BLaER1 (cell line): ENCODE data around the gene MCOLN2.
"Not testable (repeated sequence)": the region's sequence is repeated elsewhere in the genome, so short reads cannot be mapped to it uniquely, and the experiment has no call there.

Source experiments
- H3K27ac ChIP-seq: shearing (Covaris generic); formaldehyde crosslinking; 2 replicates; pipeline ENCODE4 v1.8.1; 2022
- H3K27me3 ChIP-seq: shearing (Covaris generic); formaldehyde crosslinking; 2 replicates; pipeline ENCODE4 v1.8.1; 2022
- H3K36me3 ChIP-seq: shearing (Covaris generic); formaldehyde crosslinking; 2 replicates; pipeline ENCODE4 v1.8.1; 2022
- H3K4me1 ChIP-seq: shearing (Covaris generic); formaldehyde crosslinking; 2 replicates; pipeline ENCODE4 v1.8.1; 2022
- H3K4me2 ChIP-seq: shearing (Covaris generic); formaldehyde crosslinking; 2 replicates; pipeline ENCODE4 v1.8.1; 2022
- H3K4me3 ChIP-seq: shearing (Covaris generic); formaldehyde crosslinking; 2 replicates; pipeline ENCODE4 v1.8.1; 2022
- H3K9ac ChIP-seq: shearing (Covaris generic); formaldehyde crosslinking; 2 replicates; pipeline ENCODE4 v1.8.1; 2022
- H3K9me3 ChIP-seq: shearing (Covaris generic); formaldehyde crosslinking; 2 replicates; pipeline ENCODE4 v1.8.1; 2022
- H4K20me1 ChIP-seq: shearing (Covaris generic); formaldehyde crosslinking; 2 replicates; pipeline ENCODE4 v1.8.1; 2022
- Cebpa-rat ChIP-seq: shearing (Covaris generic); IDR thresholded peaks from 2 replicates; pipeline ENCODE4 v1.8.1; 2022

The MCOLN2 gene

DNA sequence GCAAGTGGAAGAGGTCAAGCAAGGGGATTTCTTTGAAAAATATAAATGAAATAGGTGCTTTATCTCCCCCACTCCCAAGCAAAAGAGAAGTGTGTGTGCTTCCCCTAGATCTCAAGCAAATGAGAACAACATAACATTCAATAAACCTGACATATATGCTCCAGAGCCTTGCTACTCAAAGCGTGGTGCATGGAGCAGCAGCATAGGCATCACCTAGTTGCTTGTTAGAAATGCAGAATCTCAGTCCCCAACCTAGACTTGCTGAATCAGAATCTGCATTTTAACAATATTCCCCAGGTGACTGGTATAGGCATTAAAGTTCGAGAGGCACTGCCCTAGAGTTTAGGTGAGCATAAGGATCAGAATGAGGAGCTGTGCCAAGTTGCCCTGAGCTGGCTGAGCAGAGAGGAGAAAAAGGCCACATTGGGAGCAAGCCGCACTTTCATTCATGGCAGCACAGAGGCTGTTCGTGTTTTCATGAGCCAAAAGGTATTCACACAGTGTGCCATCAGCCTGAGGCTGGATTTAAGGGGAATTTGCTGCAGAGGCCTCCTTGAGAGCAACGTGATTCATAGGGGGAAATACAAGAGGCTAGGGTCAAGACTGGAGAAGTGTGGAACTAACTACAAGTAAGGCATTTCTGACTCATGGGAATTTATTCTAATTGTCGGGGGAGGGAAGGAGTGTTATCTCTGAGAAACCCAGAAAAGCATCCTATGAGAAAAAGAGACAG lies 89.7 kb downstream of the MCOLN2 start:
- Histone ChIP-seq H3K4me3 (no peak overlapping the region), H3K4me2 (no peak overlapping the region), H3K27ac (no peak overlapping the region), H3K36me3 (no peaks in the 10 kb centered on the region), H4K20me1 (no peaks in the 10 kb centered on the region), H3K4me1 (no peaks in the 10 kb centered on the region), H3K9me3 (peaks cover 6% of the 10 kb centered on the region), H3K9ac (no peak overlapping the region), H3K27me3 (no peaks in the 10 kb centered on the region)
- no peak for TF ChIP-seq Cebpa-rat

DNA sequence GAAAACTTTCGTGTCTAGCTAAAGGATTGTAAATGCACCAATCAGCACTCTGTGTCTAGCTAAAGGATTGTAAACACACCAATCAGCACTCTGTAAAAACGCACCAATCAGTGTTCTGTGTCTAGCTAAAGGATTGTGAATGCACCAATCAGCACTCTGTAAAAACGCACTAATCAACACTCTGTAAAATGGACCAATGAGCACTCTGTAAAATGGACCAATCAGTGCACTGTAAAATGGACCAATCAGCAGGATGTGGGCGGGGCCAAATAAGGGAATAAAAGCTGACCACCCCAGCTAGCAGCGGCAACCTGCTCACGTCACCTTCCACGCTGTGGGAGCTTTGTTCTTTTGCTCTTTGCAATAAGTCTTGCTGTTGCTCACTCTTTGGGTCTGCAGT lies 94.2 kb downstream of the MCOLN2 start:
- not testable (repeated sequence) for H3K36me3 ChIP-seq, H3K27me3 ChIP-seq, H3K27ac ChIP-seq

DNA sequence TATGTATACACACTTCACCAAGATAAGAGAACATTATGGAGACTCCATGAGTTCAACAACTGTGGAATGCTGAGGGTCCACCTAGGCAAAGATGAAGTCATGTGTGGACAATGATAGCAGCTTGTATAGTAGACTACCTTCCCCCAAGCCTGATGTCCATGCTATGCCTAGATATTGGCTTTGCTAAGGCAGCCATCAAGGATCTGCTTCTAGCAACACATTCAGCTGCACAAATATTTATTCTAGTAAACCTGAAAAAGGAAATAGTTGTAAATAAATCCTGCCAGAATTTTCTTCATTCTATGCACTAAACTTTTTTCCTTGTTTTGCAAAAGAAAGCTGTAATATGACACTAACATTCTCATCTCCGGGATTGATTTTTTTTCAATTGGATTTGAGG lies 96.9 kb downstream of the MCOLN2 start:
- no peaks in the 10 kb centered on the region for H4K20me1 ChIP-seq
- H3K36me3 ChIP-seq: no peaks in the 10 kb centered on the region
- no peaks in the 10 kb centered on the region for H3K27me3 ChIP-seq
- no peak overlapping the region for H3K4me3 ChIP-seq
- H3K4me2 ChIP-seq: no peak overlapping the region
- no peak overlapping the region for H3K9ac ChIP-seq
- peaks cover 6% of the 10 kb centered on the region for H3K9me3 ChIP-seq
- H3K27ac ChIP-seq: no peak overlapping the region
- H3K4me1 ChIP-seq: no peaks in the 10 kb centered on the region
- TF ChIP-seq Cebpa-rat: no peak

More for the DNA sequence above, 94.2 kb downstream of the MCOLN2 start:
- not testable (repeated sequence) for H3K9ac ChIP-seq, H3K4me2 ChIP-seq, H3K4me3 ChIP-seq, H3K9me3 ChIP-seq, H3K4me1 ChIP-seq, H4K20me1 ChIP-seq

DNA sequence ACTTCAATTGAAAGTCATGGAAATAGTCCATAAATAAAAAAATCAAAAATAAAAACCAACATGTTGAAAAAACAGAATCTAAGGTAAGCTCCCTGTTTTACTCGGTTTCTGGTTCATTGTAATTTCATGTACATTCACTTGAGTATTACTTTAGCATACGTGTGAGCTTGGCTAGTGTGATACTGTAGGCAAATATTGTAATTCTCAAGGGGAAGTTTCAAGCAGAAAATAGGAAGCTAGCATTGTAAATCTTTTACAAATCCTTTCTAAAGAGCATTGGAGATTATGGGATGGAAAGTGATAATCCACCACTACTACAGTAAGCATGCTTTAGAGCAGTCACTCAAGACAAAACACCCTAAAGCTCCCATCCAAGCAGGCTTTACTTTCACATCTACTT lies 100.6 kb downstream of the MCOLN2 start:
- H3K36me3 ChIP-seq: no peaks in the 10 kb centered on the region

DNA sequence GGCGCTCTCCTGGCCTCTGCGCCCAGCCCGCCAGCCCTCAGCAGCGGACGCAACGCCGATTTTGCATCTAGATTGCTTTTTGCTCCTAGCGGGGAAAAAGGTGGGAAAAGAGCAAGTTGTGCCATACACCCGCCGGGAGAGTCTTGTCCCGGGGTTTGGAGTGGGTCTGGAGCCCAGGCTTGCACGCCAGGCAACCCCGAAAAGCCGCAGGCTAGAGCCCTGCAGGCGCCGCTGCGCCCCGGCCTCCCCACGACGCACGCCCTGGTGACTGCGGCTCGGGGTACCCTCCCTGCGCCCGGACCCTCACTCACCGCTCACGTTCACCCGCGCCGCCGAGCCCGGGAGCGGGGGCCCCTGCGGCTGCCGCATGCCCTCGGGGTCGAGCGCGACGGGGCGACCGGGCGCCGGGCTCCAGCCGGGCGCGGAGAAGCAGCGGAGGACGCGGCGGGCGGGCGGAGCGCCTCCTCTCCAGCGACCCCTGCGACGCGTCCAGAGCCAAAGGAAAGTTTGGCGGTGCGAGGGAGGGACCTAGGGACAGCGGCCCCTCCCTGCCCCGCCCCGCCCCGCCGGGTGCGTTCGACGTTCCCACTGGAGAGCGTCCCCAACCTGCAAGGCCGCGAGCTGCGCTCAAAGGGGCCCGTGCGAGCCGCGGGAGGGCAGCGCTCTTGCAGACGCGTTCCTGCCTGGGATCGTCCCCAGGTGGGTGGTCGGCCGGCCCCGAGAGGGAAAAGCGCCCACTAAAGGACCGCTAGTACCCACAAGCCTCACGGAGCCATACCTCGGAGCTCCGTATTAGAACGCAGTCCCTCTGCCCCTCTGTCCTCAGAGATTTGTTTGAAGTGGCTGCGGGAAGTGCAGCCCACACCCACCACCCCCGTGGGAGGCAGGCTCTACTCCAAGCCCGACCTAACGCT lies 104.0 kb downstream of the MCOLN2 start, which contains the start of gene LPAR3:
LPAR3 (minus strand) TSS at position 502 of the 914 bp plus-strand sequence. CDS start 27,086 bp downstream, outside the sequence.
- Histone ChIP-seq H3K9ac (no peak within 1 kb of the TSS), H3K9me3 (peaks cover 15% of the 10 kb centered on the region), H3K27me3 (no peaks in the 10 kb centered on the region), H4K20me1 (no peaks in the 10 kb centered on the region), H3K4me3 (no peak within 1 kb of the TSS), H3K4me1 (no peaks in the 10 kb centered on the region), H3K36me3 (no peaks in the 10 kb centered on the region), H3K4me2 (no peak within 1 kb of the TSS; the same call in 1 of the 2 replicates), H3K27ac (no peak within 1 kb of the TSS)
- TF ChIP-seq Cebpa-rat: no peak

More for the DNA sequence above, 100.6 kb downstream of the MCOLN2 start:
- Histone ChIP-seq H3K4me1 (no peaks in the 10 kb centered on the region), H3K4me2 (no peak overlapping the region), H3K27me3 (no peaks in the 10 kb centered on the region), H3K9ac (no peak overlapping the region), H3K9me3 (peaks cover 15% of the 10 kb centered on the region), H3K4me3 (no peak overlapping the region), H3K27ac (no peak overlapping the region), H4K20me1 (no peaks in the 10 kb centered on the region)
- TF ChIP-seq Cebpa-rat: no peak

DNA sequence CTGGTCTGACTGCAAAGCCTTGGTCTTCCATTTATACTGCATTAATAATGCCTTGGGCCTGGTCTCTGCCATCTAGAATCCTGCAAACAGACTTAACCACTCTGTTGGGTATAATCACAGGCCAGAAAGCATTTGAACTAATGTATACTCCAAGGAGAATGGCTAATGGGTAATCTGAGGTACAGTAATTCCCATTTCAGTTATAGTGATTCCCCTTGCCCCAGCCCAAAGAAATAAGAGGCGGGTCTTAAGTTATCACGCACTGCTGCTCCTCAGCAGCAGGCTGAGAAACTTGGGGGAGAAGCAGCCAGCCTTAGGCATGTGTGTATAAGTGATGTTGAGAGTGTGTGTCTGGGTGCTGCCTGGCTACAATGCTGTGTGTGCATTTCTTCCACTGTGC lies 106.3 kb downstream of the MCOLN2 start:
- no peak overlapping the region for H3K9ac ChIP-seq
- H3K4me1 ChIP-seq: no peaks in the 10 kb centered on the region
- no peaks in the 10 kb centered on the region for H3K36me3 ChIP-seq
- H3K27ac ChIP-seq: no peak overlapping the region
- no peaks in the 10 kb centered on the region for H3K27me3 ChIP-seq
- no peak overlapping the region for H3K4me2 ChIP-seq
- no peak overlapping the region for H3K4me3 ChIP-seq
- TF ChIP-seq Cebpa-rat: no peak
- H4K20me1 ChIP-seq: no peaks in the 10 kb centered on the region
- H3K9me3 ChIP-seq: peaks cover 15% of the 10 kb centered on the region

DNA sequence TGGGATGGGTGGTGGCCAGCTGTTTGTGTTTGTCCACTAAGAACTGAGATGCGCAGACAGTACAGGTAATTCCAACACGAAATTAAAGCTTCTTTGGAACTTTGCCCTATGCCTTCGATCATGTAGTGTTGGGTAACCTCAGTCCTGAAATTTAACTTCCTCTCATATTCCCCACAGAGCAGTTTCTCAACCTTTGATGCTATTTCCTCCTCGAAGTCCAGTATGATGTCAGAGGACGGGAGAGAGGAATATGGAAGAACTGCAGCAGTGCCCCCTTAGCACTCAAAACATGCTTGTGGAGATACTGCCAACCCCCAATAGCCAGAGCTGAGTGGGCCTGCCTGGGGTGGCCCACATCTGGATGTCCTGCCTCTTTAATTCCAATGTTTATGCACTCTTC lies 107.5 kb downstream of the MCOLN2 start:
- Histone ChIP-seq H3K4me1 (no peaks in the 10 kb centered on the region), H4K20me1 (no peaks in the 10 kb centered on the region), H3K27me3 (no peaks in the 10 kb centered on the region), H3K9ac (no peak overlapping the region), H3K9me3 (peaks cover 15% of the 10 kb centered on the region), H3K36me3 (no peaks in the 10 kb centered on the region), H3K27ac (no peak overlapping the region), H3K4me2 (no peak overlapping the region), H3K4me3 (no peak overlapping the region)
- TF ChIP-seq Cebpa-rat: no peak

DNA sequence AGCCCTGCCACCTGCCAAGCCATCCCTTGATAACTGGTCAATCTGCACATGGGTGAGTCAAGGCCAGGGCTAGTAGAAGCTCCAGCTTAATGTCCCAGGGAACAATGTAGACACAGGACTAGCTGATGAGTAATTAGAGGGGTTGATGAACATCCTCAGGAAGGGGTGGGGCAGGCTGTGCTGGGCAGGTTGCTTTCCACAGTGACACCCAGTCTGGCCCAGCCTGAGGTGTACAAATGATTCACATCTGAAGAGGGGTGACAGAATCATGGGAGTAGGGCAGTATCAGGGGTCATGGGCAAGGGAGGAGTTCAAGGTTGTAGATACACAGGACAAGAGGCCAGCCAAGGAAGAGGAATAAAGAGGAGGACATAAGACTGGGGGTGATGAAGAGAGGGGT lies 108.2 kb downstream of the MCOLN2 start:
- Histone ChIP-seq H3K36me3 (no peaks in the 10 kb centered on the region), H3K4me3 (no peak overlapping the region), H4K20me1 (no peaks in the 10 kb centered on the region), H3K9me3 (peaks cover 15% of the 10 kb centered on the region), H3K4me1 (no peaks in the 10 kb centered on the region), H3K4me2 (no peak overlapping the region), H3K27ac (no peak overlapping the region), H3K27me3 (no peaks in the 10 kb centered on the region), H3K9ac (no peak overlapping the region)
- TF ChIP-seq Cebpa-rat: no peak

DNA sequence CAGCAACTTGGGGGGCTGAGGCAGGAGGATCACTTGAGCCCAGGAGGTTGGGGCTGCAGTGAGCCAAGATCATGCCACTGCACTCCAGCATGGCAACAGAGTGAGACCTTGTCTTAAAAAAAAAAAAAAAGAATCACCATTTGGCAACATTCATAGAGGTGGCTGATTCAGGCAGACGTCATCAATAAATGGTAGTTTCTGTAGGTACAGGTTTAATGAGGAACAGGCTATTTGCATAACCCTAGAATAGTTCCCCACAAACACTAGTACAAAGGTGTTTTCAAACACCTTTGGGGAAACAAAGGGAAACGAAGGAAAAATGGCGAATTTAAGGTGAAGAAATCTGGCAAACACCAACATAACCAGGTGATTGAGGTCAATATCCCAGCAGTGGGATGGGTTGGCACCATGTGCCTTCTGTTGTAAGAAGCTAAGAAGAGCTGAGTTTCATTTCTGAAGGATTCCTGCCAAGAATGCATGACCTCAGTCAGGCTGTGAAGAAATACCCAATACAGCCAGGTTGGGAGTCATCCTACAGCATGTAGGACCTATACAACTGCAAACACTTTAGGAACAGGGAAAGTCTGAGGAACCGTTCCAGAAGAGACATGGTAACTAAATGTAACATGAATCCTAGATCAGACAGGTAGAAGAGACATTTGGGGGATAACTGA lies 109.5 kb downstream of the MCOLN2 start:
- no peak for TF ChIP-seq Cebpa-rat

More for the DNA sequence above, 109.5 kb downstream of the MCOLN2 start:
- Histone ChIP-seq H3K9me3 (peaks cover 2% of the 10 kb centered on the region), H3K27me3 (no peaks in the 10 kb centered on the region), H3K4me2 (no peak overlapping the region), H4K20me1 (no peaks in the 10 kb centered on the region), H3K4me3 (no peak overlapping the region), H3K27ac (no peak overlapping the region), H3K36me3 (no peaks in the 10 kb centered on the region), H3K4me1 (no peaks in the 10 kb centered on the region), H3K9ac (no peak overlapping the region)
